Stimulated activated CD4-positive, alpha-beta T cell treated with anti-CD3 and anti-CD28 coated beads, Interleukin-15, amount 100 ng/mL, for 48 hours (primary cell): ENCODE measurements around the gene CLEC16A.
A peak's percentile ranks its signal among the peaks of the same experiment; 100 is the strongest.

ENCODE experiments used
- DNase-seq, 2 donors: peaks; one replicate each; pipeline ENCODE4 v3.0.0-alpha.2; 2020; ENCODE audit warnings: low read depth in 2 of 2

Gene CLEC16A

DNA sequence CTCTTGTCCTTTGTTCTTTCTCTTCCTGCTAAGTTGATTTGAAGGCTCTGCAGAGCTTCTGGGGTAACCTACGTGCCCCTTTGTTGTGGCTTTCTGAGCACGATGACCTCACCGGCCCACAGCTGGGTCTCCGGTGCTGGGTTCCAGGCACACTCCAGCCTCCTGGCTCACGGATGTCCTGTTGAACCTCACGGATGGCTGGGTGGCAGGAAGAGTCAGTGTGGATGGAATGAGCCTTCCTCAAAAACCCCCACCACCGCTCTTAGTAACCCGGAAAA lies 195.7 kb downstream of the CLEC16A start:
- peak in 1 of 2 donors; percentile 49 for DNase-seq

DNA sequence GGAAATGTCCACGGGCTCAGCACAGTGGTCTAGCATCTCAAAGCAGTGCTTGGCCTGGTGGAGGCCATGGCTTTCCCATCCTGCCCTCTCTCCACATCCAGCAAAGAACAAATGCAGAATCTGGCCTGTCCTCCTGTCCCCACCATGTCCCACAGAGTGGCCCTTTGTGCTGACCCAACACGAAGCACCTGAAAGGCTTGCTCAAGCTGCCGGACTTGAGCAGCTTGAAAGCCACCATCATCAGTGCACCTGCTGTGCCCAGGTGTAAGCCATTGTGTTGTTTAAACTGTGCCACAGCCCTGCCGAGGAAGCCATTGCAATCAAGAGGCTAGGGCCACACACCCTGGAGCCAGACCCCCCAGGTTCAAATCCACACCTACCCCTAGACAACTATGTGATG lies 196.1 kb downstream of the CLEC16A start:
- no peak for DNase-seq

DNA sequence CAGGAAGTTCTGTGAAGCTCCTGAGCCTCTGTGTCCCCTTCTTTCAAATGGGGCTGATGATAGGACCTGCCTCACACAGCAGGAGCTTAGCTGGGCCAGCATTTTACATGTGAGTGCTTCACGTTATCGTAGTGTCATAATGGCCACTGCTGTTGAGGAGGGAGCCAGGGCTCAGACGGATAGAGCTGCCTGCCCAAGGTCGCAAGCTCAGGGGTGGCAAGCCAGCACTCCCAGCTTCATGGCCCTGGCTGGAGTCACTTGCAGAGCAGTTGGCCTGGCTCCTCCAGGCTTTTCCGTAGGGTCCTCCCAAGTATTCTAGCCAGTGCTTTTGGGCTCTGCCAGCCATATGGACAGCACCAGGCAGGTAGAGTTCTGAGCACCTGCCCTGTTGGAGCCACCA lies 196.5 kb downstream of the CLEC16A start:
- DNase-seq, result no peak

DNA sequence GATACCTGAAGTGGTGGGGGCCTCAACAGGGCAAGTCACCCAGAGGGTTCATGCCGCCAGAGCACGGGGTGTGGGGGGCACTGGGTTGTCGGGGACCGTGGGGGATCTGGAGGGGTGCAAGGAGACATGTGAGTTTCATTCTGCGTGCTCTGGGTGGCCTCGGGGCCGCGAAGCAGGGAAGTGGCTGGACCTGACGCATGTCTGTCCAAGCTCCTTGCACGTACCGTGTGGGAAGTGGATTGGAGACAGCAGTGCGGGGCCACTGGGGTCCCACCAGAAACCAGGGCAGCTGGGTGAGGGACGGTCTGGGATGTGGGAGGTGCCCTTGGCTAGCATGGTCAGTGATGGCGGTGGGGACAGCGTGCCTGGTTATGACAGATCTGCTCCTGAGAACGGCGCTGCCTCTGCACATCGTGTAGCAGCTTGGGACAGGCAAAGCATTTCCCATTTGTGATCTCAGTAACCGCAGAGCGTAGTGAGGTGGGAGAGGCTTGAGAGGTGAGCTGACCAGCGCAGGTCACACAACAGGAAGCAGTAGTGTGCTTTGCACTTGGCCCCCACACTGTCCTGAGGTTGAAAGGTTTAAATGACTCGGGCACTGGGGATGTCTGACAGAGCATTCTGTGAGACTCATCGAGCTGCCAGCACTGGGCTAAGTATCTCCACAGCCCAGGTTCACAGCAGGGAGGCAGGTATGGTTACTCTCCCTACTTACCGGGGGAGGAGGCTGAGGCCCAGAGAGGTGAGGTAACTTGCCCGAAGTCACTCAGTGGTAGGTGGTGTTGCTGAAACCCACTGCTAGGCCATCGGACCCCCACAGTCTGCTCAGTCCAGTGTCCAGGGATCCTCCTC lies 197.3 kb downstream of the CLEC16A start:
- DNase-seq, result no peak

DNA sequence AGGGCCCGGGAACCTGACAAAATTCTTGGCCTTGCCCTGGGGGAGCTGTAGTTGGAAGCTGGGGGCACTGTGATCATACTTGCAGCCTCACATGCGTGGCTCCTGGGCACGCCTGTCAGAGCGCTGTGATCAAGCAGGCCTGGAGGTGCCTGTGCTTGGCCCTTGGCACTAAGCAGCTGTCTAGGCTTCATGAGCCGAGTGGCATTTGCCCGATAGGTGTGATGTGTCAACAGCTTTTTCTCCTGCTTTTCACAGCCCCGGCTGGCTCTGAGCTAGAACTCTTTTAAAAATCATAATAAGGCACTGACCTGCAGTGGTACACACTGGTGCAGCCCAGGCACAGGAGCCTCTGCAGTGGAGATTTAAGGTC lies 197.9 kb downstream of the CLEC16A start:
- no peak for DNase-seq

DNA sequence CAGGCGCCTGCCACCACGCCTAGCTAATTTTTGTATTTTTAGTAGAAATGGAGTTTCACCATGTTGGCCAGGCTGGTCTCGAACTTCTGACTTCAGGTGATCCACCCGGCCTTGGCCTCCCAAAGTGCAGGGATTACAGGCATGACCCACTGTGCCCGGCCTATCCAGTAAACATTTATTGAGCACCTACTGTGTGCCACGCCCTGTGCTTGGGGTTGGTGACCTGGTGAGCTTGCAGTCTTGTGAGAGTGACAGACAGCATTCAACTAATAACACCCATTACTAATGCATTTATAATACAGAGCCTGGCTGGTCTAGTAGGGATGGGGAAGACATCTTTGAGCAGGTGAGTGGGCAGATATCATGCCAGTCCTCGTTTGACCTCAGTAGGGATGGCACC lies 198.6 kb downstream of the CLEC16A start:
- no peak for DNase-seq

GRCh38 chr16:11143372-11144035 lies 199.1 kb downstream of the CLEC16A start:
- DNase-seq, result no peak

GRCh38 chr16:11144122-11144521 lies 199.8 kb downstream of the CLEC16A start:
- no peak for DNase-seq

DNA sequence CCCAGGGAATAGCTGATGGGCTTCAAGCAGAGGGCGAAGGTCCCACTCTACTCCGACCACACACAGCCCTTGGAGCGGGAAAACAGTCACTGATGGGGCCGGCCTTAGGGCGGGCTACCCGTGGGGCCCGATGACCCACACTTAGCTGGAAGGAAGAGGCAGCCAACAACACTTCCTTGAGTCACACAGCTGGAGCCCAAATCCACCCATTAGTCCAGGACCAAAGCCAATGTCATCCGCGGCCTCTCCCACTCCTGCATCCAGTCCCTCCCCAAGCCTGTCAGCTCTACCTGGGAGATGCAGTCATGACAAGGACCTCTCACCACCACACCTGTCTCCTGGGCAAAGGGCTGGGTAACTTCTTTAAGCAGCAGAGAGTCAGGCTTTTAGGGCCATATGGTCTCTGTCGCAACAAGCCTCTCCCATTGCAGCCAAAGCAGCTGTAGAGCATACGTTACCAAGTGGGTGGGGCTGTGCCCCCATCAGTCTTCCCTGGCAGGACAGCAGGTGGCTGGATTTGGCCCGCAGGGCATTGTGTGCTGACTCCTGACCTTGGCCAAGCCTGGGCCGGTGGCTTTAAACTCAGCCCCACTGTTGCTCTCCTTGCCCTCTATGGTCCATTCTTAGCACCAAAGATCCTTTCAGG lies 200.9 kb downstream of the CLEC16A start:
- no peak for DNase-seq

DNA sequence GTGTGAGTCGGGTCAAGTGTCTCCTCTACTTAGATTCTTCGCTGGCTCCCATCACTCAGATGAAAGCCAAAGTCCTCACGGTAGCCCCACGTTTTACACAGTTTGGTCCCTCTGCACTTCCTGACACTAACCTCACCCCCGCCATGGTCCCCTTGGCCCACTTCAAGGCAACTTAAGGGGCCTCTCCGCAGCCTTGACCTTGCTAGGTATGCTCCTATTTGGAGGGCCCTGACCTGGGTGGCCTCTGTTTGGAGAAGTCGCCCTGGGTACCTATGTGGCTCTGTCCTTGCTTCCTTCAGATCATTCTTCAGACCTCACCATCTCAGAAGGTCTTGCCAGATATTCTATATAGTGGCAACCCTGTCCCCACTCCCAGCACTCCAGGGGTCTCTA lies 201.5 kb downstream of the CLEC16A start:
- DNase-seq, result no peak

GRCh38 chr16:11147033-11147753 lies 202.8 kb downstream of the CLEC16A start:
- no peak for DNase-seq

DNA sequence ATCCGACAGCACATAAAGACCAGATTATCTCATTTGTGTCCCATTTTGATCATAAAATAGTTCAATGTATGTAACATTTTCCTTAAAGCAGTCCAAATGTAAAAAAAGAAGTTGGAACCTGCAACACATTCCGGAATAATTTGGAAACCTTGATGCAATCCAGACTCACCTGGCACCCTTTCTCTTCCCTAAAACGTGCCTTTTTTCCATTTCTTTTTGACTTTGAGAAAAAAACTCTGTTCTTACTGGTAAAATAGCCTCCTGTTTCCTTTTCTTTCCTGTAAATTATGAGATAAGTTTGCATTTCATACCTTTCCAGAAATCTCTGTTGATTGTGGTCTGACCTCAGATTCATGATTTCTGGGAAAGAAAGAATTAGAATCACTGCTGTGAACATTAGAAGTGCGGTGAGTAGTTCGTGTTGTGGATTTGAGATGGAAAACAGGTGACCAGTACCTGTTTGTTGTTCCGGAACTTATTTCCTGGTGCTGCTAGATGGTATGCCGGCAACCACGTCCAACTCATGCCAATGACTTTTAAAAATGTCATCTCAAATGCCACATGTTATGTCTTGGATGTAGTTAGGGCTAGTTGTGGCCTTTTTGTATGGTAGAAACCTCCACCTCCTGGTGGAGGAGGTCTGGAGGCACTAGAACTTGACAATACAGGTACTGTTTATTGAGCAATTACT lies 203.5 kb downstream of the CLEC16A start:
- no peak for DNase-seq

DNA sequence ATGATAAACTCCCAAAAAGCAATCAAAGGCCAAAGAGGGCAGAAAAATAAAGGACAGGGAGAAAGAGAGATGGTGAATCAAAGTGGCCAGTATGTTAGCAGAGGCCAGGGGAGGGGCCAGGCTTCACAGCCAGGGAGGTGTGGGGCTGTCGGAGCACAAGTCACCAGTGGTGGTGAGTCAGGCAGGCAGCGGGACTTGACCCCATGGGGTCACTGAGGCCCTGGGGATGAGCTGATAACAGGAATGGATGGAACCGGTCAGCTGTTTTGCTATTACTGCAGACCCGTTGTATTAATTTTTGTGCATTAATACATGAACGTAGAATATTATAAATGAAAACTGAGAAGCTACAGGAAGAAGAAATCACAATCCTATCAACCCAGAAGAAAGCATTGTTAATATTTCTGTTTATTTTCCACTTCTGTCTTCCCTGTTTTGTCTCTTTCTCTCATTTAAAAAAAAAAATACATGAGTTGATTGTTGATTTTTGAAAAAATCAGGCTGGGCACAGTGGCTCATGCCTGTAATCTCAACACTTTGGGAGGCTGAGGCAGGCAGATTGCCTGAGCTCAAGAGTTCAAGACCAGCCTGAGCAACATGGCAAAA lies 204.8 kb downstream of the CLEC16A start:
- DNase-seq, result no peak

- no peak for DNase-seq
Observed at GRCh38 chr16:11150190-11150589, 205.8 kb downstream of the CLEC16A start.

- DNase-seq, result no peak
Observed at GRCh38 chr16:11151156-11151884, 207.0 kb downstream of the CLEC16A start.

- no peak for DNase-seq
Observed at GRCh38 chr16:11151885-11152629, 207.7 kb downstream of the CLEC16A start.

DNA sequence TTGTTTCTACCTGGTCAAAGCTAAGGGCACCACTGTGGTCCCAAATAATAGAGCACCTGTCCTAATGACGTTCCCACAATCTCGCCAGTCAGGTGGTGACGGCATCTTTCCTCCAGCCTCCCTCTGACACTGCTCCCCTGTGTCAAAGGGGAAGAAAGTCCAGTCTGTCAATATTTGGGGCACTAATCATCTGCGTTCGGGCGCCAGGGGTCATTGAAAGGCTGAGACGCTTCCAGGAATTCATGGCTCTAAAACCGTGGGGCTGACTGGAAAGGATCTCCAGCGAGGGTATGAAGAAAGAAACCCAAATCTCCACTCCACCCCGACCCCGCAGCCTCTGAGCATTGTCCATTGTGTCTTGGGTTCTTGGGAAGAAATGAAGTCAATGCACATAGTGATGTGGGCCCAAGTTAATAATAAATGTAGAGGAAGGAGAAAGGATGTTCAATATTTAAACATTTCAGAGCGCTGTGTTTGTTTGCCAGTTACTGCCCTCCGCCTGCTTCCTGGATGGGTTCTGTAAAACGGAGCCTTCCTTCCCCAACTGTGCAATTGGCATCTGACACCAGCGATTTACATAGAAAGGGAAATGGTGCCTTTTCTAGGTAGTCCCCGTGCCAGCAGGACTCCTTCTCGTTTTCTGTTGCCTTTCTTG lies 208.4 kb downstream of the CLEC16A start:
- DNase-seq, result no peak

GRCh38 chr16:11155284-11155806 lies 211.0 kb downstream of the CLEC16A start:
- DNase-seq, result peak; percentile 25 to 34

- no peak for DNase-seq
Observed at GRCh38 chr16:11156401-11156800, 212.0 kb downstream of the CLEC16A start.
